GM19035 (cell line): Measurements from ENCODE around the gene FOXL1.

Experiments
- ATAC-seq: cut with Tn5 transposase; IDR thresholded peaks from one replicate; pipeline ENCODE4 v1.9.1; 2021; ENCODE audit not compliant: unreplicated experiment

The FOXL1 gene

DNA sequence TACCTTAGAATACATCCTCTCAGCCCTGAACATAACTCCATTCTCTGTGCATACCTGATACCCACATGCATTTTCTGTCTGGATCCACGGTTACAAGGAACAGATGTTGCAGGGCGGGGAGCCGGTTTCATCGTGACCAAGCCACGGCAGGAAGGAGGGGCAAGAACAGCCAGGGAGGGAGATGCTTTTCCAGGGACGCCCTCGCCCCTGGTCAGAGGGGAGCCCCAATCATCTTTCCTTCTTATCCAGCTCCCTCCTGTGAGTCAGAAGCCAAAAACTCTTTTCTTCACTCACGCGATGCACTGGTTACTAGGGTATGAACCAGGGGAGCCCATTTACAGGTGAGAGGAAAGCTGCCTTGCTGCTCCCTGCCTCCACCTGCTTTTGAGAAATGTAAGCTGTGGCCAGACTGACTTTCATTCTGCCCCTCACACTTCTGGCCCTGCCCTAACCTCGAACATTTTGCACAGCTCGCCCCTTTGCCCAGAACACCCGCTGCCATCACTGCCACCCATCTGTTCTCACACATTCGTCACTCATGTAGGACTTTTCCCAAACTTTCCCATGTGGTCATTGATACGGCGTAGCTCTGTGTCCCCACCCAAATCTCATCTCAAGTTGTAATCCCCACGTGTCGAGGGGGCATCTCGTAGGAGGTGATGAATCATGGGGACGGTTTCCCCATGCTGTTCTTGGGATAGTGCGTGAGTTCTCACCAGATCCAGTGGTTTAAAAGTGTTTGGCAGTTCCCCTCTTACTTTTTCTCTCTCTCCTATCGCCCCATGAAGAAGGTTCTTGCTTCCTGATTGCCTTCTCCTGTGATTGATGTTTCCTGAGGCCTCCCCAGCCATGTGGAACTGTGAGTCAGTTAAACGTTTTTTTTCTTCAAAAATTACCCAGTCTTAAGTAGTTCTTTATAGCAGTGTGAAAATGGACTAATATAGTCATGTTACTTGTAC, 20.5 kb downstream of the FOXL1 start:
- no peak for ATAC-seq

DNA sequence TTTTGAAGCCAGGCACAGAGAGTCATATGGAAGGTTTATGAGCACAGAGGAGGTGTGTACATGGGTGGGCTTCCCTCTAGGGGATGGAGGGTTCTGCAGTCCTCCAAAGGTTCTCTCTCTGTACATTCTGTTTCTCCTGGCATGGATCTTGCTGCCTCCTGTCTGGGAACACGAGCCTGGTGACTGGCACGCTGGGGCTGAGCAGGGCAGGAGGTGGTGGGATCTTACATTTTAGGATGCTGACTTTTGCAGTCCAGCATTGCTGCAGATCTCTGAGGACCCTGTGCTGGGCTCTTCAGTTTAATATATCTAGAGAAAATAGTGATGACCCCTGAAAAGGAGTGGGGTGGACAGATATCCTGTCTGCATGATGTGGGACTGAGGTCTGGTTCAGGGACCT, 23.0 kb downstream of the FOXL1 start:
- no peak for ATAC-seq

DNA sequence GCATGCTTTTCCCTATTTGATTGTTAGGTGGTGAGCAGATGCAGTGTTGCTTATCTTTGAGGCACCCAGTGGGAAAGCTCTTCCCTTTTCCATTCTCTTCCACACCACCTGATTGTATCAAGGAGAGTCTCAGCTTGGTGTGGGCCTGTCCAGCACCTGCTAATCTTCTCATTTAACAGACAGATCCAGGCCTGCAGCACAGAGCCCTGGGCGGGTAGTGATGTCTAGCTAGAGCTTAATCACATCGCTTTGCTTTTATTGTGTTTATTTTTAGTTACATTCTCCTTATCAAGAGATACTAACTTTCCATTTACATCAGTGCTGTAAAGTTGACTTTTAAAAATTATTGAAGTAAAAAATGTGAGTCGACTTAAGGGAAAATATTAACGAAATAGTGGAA, 24.2 kb downstream of the FOXL1 start:
- no peak for ATAC-seq

DNA sequence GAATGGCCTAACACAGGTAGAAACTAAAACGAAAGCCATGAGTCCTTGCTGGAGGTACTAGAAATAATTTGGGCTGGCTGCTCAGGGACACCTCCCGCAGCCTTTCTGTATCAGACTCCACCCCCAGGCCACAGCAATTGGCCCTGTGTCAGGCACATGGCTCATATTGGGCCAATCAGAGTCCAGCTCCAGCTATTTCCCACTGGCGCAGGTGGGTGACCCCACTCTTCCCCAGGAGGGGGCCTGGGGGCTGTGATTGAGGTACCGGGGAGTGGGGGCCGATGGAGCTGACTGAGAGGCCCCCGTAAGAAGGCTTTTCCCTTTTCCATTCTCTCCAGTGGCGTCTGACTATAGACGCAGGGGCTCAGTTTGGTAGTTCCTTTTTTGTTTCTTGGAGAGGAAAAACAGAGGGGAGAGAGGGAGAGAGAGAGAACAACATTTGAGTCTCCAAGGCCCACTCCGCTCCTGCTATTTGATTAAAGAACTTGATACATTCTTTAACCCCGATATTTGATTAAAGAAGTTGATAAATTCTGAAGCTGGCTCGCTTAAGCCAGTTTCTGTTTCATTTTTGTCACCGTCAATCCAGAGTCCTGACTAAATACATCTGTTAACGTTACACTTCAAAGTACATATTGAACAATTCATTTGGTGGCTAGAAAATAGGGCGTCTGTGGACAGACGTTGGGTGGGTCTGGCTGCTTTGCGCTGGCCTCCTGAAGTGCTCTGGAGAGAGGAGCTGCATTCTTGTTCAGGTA, 26.3 kb downstream of the FOXL1 start:
- no peak for ATAC-seq

DNA sequence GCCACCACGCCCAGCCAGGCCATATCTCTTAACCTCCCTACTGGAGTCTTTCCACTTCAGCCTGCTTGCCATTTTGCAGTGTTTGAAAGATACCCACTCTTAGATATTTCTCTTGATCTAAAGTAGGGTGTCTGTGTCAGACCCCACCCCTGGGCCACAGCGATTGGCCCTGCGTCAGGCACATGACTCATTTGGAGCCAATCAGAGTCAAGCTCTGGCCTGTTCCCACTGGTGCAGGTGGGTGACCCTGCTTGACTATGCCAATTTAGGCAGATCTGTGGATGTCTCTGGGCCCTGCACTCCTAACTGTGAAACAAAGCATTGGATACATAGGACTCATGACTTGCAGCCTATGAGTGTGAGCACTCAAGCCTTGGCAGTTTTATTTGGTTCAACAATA, 27.6 kb downstream of the FOXL1 start:
- ATAC-seq, result no peak

DNA sequence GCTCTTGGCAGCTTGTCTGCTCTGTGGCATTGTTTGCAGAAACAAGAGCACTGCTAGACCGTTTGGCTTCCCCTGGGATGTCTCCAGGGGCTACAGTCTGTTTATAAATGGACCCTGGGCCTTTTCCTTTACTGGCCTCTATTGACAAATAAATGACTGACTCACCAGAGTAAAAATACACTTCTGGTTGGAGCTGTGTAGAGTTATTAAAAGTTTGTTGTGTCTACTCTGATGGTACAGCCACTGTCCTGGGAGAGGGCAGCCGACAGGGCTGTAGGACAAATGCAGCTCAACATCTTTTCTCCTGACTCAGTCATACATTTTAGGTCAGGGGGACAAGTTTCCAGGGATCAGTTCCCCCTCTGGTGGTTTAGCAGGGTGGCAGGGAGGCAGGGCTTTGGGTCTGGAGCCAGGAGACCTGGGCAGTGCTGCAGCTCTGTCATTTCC, 30.0 kb downstream of the FOXL1 start:
- ATAC-seq, result no peak

DNA sequence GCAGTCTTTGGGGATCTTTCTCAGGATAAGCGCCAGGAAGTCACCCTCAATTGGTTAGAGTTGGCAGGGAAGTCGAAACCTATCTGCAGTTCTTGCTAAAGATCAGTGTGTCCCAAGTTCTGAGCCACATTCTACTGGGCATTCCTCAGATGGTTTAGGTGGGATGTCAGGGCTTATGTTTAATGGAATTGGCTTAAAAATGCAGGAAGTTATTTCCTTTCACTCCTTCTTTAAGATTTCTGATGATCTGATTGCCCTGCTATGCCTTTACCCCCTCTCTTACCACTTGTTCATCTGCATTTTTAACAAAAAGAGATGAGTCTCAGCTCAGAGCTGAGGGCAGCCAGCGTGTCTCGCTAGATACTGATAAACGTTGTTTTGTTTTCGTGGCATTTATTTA, 30.8 kb downstream of the FOXL1 start:
- no peak for ATAC-seq

DNA sequence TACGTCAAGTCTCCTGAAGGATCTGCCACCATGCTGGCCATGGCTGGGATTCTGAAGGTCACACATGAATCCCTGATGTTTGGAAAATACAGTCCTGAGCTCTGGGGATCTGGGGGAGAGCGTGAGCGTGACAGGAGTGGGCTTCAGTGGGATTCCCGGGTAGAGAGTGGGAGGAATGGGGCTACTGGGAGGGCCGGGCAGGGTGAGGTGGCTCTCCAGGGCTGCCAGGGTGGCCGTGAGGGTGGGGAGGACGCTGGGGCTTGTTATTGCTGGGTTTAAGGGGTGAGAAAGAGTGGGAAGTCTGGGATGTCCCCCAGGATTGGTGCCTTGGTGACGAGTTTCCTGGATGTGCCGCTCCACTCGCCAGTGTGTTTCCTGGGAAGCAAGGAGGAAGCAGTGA, 31.3 kb downstream of the FOXL1 start:
- ATAC-seq, result no peak

DNA sequence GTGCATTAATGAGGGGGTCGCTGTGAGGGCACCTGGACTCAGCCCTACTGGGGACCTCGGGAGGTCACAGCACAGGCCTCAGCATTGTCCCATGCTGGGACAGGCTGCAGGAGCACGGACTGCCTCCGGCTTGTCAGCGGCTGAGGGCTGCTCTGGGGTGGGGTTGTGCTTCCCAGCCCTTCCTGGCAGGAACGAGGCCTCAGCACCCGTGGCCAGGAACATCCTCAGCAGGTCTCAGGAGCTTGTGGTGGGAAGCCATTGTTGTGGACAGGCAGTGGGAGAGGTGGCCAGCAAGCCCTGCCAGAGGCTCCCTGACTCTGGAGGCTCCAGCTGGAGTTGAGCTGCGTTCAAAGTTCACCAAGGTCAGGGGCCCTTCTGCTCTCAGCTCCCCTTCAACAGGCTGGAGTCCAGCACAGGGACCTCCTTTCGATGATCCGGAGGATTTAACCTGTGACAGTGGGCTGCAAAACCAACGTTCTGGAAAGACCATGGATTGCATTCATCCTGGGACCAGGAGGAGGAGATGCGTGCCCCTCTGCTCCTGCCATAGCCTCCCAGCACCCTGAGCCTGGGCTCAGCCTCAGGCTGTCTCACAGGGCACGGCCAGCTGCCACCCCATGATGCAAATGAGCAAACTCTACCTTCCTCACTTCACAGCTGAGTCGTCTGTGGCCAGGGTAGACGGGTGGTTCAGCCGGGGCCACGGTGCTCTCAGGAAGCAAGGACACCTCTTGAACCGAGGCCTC, 32.6 kb downstream of the FOXL1 start:
- ATAC-seq, result no peak

DNA sequence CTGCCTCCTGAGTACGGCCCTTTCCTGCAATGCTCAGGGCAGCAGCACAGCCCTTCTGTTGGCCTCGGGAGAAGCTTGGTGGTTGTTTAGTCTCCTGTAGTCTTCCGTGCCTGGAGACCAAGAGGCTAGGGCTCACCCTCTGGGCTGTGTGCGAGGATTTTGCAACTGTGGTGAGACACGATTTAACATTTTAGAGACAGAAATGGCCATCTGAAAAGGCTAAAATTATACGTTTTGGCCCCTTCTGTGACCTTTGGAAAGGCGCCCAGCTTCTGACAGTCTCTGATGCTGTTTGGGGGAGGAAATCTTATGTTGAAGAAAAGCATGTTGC, 33.1 kb downstream of the FOXL1 start:
- no peak for ATAC-seq

DNA sequence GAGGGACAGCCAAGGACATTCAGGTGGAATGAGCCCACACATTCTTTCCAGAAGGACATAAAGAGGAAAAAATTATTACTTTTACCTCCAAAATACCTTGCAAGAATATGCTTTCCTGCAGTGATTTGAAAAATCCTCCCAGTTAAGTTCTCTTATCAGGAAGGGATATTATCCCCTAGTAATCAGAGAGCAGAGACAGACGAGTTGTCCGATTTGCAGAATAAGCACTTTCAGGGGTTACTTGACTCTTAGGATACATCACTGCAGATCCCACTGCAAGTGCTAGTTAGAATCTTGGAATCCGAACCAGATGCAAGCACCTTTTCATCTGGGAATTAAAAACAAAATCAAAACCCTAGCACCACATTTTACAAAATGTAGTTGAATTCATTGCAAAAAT, 33.6 kb downstream of the FOXL1 start:
- ATAC-seq, result no peak

DNA sequence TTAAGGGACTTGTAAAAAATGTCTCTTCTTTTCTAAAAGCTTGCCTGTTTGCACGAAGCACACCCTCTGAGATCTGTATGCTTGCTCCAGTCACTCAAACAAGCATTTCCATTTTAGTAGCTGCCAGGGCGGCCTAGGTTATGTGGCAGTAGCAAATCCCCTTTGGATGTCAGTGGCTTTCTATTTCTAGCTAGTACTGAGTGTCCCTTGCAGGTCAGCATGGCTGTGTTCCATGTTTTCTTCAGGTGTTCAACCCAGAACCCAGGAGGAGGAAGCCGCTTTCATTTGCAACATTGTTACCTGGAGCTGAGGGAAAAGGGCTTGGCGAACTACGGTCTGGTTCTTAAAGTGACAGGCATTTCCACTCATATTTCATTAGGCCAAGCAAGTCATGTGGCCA, 36.4 kb downstream of the FOXL1 start:
- ATAC-seq, result no peak

DNA sequence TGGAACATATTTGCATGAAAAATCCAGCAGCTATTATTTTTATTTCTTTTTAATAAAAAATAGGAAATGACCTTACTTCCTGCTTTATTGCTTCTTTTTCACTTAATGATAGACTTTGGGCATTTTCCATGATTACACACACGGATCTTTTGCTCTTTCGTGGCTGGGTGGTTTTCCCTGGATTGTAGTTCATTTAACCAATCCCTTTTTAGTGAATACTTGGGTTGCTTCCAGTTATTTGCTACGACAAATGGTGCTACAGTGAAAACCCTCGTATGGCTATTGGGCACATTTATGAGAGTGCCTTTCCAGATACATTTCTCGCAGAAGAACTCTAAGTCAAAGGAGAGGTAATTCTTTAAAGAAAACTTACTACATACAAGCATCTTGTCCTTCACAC, 38.6 kb downstream of the FOXL1 start:
- ATAC-seq, result no peak

DNA sequence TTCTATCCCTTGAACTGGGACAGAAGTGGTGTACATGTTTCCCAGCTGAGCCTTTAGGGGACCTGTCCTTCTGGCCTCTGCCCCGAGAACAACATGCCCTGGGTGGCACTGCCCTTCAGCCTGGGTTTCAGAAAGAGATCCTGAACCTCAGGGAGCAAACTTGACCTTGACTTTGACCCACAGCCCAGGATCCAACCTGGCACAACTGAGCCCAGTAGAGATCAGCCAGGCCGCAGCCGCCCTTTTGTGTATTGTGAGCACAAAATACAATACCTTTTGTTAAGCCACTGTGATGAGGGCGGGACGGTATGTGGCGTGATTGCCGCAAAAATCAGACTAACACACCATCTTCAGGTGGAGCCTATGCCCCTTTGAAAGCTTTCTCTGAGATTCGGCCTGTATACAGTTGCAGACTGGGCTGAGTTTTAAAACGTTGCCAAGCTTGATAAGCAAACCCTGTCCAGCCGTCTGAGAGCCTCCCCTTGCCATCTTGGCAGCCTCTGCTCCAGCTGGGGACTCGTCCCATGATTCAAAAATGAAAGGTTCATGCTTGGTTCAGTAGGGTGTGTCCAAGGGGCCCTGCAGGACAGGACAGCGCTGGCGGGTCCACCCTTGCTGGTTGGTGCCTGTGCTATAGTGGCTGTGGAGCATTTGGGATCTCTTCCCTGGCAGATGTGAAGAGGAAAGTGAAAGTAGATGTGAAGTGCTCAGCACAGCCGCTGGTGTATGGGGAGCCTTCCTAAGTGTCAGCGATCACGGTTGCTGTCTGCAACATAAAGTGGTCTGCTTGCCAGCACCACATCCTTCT, 40.3 kb downstream of the FOXL1 start:
- ATAC-seq, result no peak

DNA sequence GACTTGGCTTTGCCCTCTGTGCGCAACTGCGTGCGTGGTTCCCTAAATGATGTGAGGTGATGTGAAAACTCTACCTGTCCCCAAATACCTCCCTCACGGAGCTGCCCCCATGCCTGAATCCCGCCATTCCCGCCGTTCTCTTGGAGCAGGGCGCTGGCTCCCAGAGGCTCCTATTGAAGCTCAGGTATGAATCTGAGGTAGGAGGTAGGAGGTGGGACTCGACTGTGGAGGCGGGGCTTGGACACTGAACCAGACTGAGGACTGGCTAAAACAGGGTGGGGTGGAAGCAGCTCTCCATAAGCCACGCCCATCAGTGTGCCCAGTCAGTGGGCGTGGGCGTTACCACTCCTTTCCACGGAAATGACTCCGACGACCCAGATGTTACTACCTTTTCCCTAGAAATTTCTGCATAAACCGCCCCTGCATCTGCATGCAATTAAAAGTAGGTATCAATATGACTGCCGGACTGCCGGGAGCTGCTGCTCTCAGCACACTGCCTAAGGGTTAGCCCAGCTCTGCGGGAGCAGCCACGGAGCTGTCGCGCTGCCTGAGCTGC, 41.0 kb downstream of the FOXL1 start:
- ATAC-seq, result no peak

DNA sequence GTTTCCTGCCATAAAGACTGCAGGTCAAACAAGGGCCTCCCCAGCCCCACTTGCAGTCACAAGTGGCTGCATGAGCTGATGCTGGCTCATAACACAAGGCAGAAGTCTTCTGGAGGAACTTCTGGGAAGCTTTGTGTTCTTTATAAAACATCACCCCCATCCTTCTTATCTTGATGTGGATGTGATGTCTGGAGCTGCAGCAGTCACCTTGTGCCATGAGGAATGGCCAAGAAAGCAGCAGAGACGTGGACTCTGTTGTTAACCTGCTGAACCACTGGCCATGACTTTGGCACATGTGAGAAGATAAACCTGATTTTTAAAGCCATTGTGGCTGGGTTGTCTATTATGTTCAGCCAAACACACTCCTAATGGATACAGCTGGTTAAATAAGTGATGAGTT, 41.8 kb downstream of the FOXL1 start:
- ATAC-seq, result no peak

DNA sequence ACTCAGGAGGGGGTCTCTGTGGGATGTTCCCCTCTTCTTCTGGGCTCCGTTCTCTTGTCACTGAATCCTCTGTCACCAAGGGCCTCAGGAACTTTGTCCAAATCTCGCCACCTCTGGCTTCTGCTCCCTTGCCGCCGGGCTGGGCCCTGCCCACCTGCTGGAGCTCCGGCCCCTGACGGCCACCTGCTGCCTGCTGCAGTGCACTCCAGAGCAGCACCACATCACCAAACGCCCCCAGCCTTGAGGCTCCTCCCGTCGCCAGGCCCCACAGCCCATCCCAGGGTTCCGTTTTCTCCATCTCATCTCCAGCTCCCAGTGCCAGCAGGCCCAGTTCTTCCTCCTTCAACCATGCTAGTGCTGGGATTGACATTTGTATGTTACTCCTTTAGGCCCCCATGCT, 43.6 kb downstream of the FOXL1 start:
- ATAC-seq, result no peak

DNA sequence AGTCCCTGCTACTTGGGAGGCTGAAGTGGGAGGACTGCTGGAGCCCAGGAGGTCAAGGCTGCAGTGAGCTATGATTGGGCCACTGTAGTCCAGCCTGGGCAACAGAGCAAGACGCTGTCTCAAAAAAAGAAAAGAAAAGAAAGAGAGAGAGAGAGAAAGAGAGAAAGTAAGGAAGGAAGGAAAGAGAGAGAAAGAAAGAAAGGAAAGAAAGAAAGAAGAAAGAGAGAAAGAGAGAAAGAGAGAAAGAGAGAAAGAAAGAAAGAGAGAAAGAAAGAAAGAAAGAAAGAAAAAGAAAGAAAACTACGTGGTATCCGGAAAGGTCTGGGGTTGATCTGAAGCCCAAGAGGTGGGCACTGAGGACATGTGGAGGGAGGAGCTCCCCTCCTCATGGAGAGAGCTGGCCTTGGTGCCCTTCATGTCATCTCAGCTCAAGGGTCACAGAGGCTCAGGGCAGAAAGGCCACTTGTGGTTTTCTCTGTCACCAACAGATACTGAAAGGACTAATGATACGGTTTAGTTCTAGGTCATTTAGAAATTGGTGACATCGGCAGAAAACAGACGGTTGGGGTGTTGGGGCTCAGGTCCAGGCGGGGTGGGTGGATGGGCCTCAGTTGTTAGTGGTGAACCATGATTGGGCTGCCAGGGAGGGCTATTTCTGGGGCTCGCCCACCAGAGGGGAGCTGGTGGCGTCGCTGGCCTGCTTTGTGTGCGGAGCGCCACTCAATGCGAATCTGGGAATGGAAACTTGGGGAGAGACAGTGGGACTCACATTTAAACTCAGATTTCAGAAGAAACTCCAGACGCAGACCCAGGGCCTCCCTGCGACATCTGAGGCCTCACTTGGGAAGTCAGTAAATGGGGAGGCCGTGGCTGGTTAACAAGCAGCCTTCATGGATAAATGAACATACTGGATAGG, 44.6 kb downstream of the FOXL1 start:
- no peak for ATAC-seq

DNA sequence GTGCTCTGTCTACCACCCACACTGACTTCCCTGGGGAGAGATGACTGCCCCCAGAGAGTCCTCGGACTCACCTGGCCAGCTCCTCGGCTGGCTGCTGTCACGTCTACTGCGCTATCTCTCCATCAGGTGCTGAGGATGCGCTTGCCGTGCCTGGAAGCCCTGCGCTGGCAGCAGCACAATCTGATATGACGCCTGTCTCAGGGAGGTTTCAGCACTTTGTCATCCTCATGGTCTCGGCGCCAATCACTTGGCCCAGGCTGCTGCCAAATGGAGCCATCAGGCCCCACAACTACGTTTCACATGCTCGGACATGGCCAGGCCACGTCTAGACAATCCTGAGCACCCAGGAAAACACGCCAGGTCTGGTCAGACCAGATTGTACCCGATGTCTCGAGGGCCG, 46.7 kb downstream of the FOXL1 start:
- no peak for ATAC-seq
